H9 (cell line): ENCODE results near the gene SNX15. TPM values are rescaled to one million over a fixed set of nuclear protein-coding genes. Genes with fewer than 3 reads are reported as not detected.

Source experiments
- DNase-seq: peaks from one replicate; pipeline ENCODE4 v3.0.0-alpha.2; 2017
- H2AFZ ChIP-seq: one replicate; pipeline ENCODE4 v1.6.1; 2013; ENCODE audit warnings: mild to moderate bottlenecking, low read length, control low read depth, moderate library complexity
- H2AK5ac ChIP-seq: 2 replicates; pipeline ENCODE4 v1.6.1; 2013; ENCODE audit warnings: low read length, control low read depth, mixed read lengths; ENCODE audit not compliant: insufficient read length
- H2BK120ac ChIP-seq: one replicate; pipeline ENCODE4 v1.6.1; 2013; ENCODE audit warnings: low read depth, mild to moderate bottlenecking, low read length, control low read depth, inconsistent platforms; ENCODE audit not compliant: poor library complexity, severe bottlenecking
- H2BK12ac ChIP-seq: 2 replicates; pipeline ENCODE4 v1.6.1; 2013; ENCODE audit warnings: low read length, control low read depth, mixed read lengths, low read depth; ENCODE audit not compliant: insufficient read length
- H2BK15ac ChIP-seq: 2 replicates; pipeline ENCODE4 v1.6.1; 2013; ENCODE audit warnings: low read depth, low read length, control low read depth
- H2BK20ac ChIP-seq: one replicate; pipeline ENCODE4 v1.6.1; 2013; ENCODE audit warnings: low read depth, mild to moderate bottlenecking, low read length, control low read depth, inconsistent platforms; ENCODE audit not compliant: poor library complexity, severe bottlenecking
- H2BK5ac ChIP-seq: 2 replicates; pipeline ENCODE4 v1.6.1; 2013; ENCODE audit warnings: low read length, control low read depth, mixed read lengths; ENCODE audit not compliant: insufficient read length
- H3K14ac ChIP-seq: 2 replicates; pipeline ENCODE4 v1.6.1; 2013; ENCODE audit warnings: low read length, control low read depth; ENCODE audit not compliant: insufficient read depth
- H3K18ac ChIP-seq: 2 replicates; pipeline ENCODE4 v1.6.1; 2013; ENCODE audit warnings: low read depth, mild to moderate bottlenecking, mixed read lengths, low read length, control low read depth; ENCODE audit not compliant: insufficient read length
- H3K23ac ChIP-seq: 2 replicates; pipeline ENCODE4 v1.6.1; 2013; ENCODE audit warnings: low read length, control low read depth, mixed read lengths, low read depth; ENCODE audit not compliant: insufficient read length
- H3K23me2 ChIP-seq: 2 replicates; pipeline ENCODE4 v1.6.1; 2013; ENCODE audit warnings: low read depth, mild to moderate bottlenecking, mixed read lengths, low read length, control low read depth; ENCODE audit not compliant: insufficient read length, poor library complexity, severe bottlenecking
- H3K27ac ChIP-seq: 2 replicates; pipeline ENCODE4 v1.5.1; 2013; ENCODE audit warnings: low read length, control low read depth, mixed read lengths, low read depth; ENCODE audit not compliant: insufficient read length
- H3K27me3 ChIP-seq: 2 replicates; pipeline ENCODE4 v1.6.1; 2013; ENCODE audit warnings: low read length, control low read depth, inconsistent platforms; ENCODE audit not compliant: insufficient read depth
- H3K4ac ChIP-seq: 2 replicates; pipeline ENCODE4 v1.6.1; 2013; ENCODE audit warnings: low read depth, mild to moderate bottlenecking, control low read depth, inconsistent platforms, low read length, moderate library complexity
- H3K4me1 ChIP-seq: 2 replicates; pipeline ENCODE4 v1.6.1; 2013; ENCODE audit warnings: low read length, control low read depth, inconsistent platforms; ENCODE audit not compliant: insufficient read depth
- H3K4me2 ChIP-seq: 2 replicates; pipeline ENCODE4 v1.6.1; 2013; ENCODE audit warnings: low read length, control low read depth, mixed read lengths; ENCODE audit not compliant: insufficient read length, insufficient read depth
- H3K56ac ChIP-seq: 2 replicates; pipeline ENCODE4 v1.6.1; 2013; ENCODE audit warnings: low read depth, mild to moderate bottlenecking, mixed read lengths, low read length, control low read depth; ENCODE audit not compliant: insufficient read length
- H3K79me1 ChIP-seq: 2 replicates; pipeline ENCODE4 v1.6.1; 2013; ENCODE audit warnings: low read depth, mild to moderate bottlenecking, moderate library complexity, low read length, control low read depth, inconsistent platforms; ENCODE audit not compliant: insufficient read depth, poor library complexity, severe bottlenecking
- H3K79me2 ChIP-seq: 2 replicates; pipeline ENCODE4 v1.6.1; 2013; ENCODE audit warnings: low read length, control low read depth, inconsistent platforms; ENCODE audit not compliant: insufficient read depth
- H3K9ac ChIP-seq: 2 replicates; pipeline ENCODE4 v1.6.1; 2013; ENCODE audit warnings: low read length, control low read depth, mixed read lengths; ENCODE audit not compliant: insufficient read length; ENCODE audit errors: extremely low read depth
- H3K9me3 ChIP-seq: one replicate; pipeline ENCODE4 v1.6.1; 2013; ENCODE audit warnings: low read depth, low read length, inconsistent platforms; ENCODE audit not compliant: control insufficient read depth
- H3T11ph ChIP-seq: one replicate; pipeline ENCODE4 v1.6.1; 2013; ENCODE audit warnings: mild to moderate bottlenecking, low read length, control low read depth, inconsistent platforms
- H4K20me1 ChIP-seq: one replicate; pipeline ENCODE4 v1.6.1; 2013; ENCODE audit not compliant: control insufficient read depth, insufficient read length, insufficient read depth
- H4K5ac ChIP-seq: 2 replicates; pipeline ENCODE4 v1.6.1; 2013; ENCODE audit warnings: low read depth, mild to moderate bottlenecking, mixed read lengths, low read length, control low read depth; ENCODE audit not compliant: insufficient read length
- H4K8ac ChIP-seq: replicated peaks from 2 replicates; pipeline ENCODE4 v1.6.1; 2013; ENCODE audit warnings: low read length, control low read depth, mixed read lengths, low read depth; ENCODE audit not compliant: insufficient read length
- H4K91ac ChIP-seq: 2 replicates; pipeline ENCODE4 v1.6.1; 2013; ENCODE audit warnings: low read depth, mild to moderate bottlenecking, moderate library complexity, mixed read lengths, low read length, control low read depth; ENCODE audit not compliant: insufficient read length
- H3K27ac Mint-ChIP-seq, 3 experiments: 2 replicates in 2 of 3; 3 replicates in 1 of 3; pipeline ENCODE4 v1.8.0; 2020 to 2021; ENCODE audit warnings: mixed read lengths in 3 of 3, mild to moderate bottlenecking in 1 of 3, moderate library complexity in 1 of 3
- H3K27me3 Mint-ChIP-seq: 2 replicates; pipeline ENCODE4 v1.8.0; 2021; ENCODE audit warnings: low read depth, mild to moderate bottlenecking, moderate library complexity, mixed read lengths
- H3K36me3 Mint-ChIP-seq, 3 experiments: 2 replicates in 2 of 3; 3 replicates in 1 of 3; pipeline ENCODE4 v1.8.0; 2020 to 2021; ENCODE audit warnings: low read depth in 3 of 3, mixed read lengths in 3 of 3; ENCODE audit not compliant: insufficient read depth in 1 of 3
- H3K4me1 Mint-ChIP-seq, 2 experiments: 2 replicates each; pipeline ENCODE4 v1.8.0; 2020; ENCODE audit warnings: mixed read lengths in 2 of 2
- H3K4me3 Mint-ChIP-seq, 2 experiments: 2 replicates in 1 of 2; 3 replicates in 1 of 2; pipeline ENCODE4 v1.8.0; 2020 to 2021; ENCODE audit warnings: mild to moderate bottlenecking in 2 of 2, mixed read lengths in 2 of 2, moderate library complexity in 1 of 2
- H3K9me3 Mint-ChIP-seq, 2 experiments: 2 replicates in 1 of 2; 3 replicates in 1 of 2; pipeline ENCODE4 v1.8.0; 2020; ENCODE audit warnings: mild to moderate bottlenecking in 2 of 2, mixed read lengths in 2 of 2, moderate library complexity in 1 of 2
- WGBS: extraction: QIAGEN DNeasy Blood & Tissue Kit; methylation state at CpG from one replicate; pipeline ENCODE4 v1.1.7; 2013; ENCODE audit warnings: missing lambda C conversion rate, low lambda C conversion rate, mixed read lengths; ENCODE audit not compliant: insufficient read length; ENCODE audit errors: extremely low coverage; 5-methylcytosine and 5-hydroxymethylcytosine counted together
- total RNA-seq: library from RNA; stranded (reverse); gene quantifications from 2 replicates; pipeline ENCODE4 v1.2.1, GENCODE V29; 2021
- TF ChIP-seq, protein P1 (sequence below): fragments of 200-600 bp; sonication (generic); conservative IDR thresholded peaks from 3 replicates; pipeline ENCODE4 v1.8.0; 2021; ENCODE audit warnings: antibody characterized with exemption, mild to moderate bottlenecking

SNX15 gene
- total RNA-seq, 1 experiment from 2014 or later = 24.3 TPM

DNA sequence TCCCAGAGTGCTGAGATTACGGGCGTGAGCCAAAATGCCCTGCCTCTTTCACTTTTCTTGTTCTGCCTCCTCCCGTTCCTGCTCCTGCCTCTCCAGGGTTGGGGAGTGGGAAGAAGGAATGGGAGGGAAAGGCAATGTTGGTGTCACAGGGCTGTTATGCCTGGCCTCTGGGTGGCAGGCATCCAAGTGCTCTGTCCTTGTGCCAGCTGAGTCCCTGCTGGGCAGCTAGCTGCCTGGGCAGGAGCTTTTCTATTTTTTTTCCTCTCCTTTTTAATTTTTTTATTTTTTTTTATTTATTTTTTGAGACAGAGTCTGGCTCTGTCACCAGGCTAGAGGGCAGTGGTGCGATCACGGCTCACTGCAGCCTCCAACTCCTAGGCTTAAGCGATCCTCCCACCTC, 9.7 kb downstream of the SNX15 start:
- H3K18ac ChIP-seq = no peak overlapping the region
- no peak overlapping the region for H3K4ac ChIP-seq
- no peaks in the 10 kb centered on the region for H3K27me3 ChIP-seq
- H2BK5ac ChIP-seq = no peak overlapping the region
- no peak overlapping the region for H3K14ac ChIP-seq
- no peak overlapping the region for H3K4me2 ChIP-seq
- peaks cover 3% of the 10 kb centered on the region for H3K23me2 ChIP-seq
- H2BK120ac ChIP-seq = no peak overlapping the region
- Mint-ChIP-seq H3K9me3 (no peaks in the 10 kb centered on the region), H3K27me3 (no peaks in the 10 kb centered on the region), H3K4me3 (no peak overlapping the region), H3K4me1 (peaks cover 0 to 3% of the 10 kb centered on the region in 2 experiments; a peak in 1 of 4 replicates), H3K27ac (no peak overlapping the region; a peak in 1 of 7 replicates), H3K36me3 (peaks cover 0 to 28% (median 8%) of the 10 kb centered on the region in 3 experiments; a peak in 3 of 7 replicates)
- H2BK20ac ChIP-seq = no peak overlapping the region
- no peak overlapping the region for H2BK12ac ChIP-seq
- no peak overlapping the region for H2AFZ ChIP-seq
- H4K5ac ChIP-seq = no peak overlapping the region
- H4K8ac ChIP-seq = no peak overlapping the region
- no peaks in the 10 kb centered on the region for H3K79me1 ChIP-seq
- TF ChIP-seq, protein P1, sequence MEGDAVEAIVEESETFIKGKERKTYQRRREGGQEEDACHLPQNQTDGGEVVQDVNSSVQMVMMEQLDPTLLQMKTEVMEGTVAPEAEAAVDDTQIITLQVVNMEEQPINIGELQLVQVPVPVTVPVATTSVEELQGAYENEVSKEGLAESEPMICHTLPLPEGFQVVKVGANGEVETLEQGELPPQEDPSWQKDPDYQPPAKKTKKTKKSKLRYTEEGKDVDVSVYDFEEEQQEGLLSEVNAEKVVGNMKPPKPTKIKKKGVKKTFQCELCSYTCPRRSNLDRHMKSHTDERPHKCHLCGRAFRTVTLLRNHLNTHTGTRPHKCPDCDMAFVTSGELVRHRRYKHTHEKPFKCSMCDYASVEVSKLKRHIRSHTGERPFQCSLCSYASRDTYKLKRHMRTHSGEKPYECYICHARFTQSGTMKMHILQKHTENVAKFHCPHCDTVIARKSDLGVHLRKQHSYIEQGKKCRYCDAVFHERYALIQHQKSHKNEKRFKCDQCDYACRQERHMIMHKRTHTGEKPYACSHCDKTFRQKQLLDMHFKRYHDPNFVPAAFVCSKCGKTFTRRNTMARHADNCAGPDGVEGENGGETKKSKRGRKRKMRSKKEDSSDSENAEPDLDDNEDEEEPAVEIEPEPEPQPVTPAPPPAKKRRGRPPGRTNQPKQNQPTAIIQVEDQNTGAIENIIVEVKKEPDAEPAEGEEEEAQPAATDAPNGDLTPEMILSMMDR = no peak
- no peak overlapping the region for H3T11ph ChIP-seq
- DNase-seq = no peak
- no peak overlapping the region for H3K27ac ChIP-seq
- no peak overlapping the region for H3K56ac ChIP-seq
- H3K9ac ChIP-seq = no peak overlapping the region
- H3K4me1 ChIP-seq = no peaks in the 10 kb centered on the region
- no peak overlapping the region for H2BK15ac ChIP-seq
- H3K79me2 ChIP-seq = no peaks in the 10 kb centered on the region
- no peak overlapping the region for H4K91ac ChIP-seq
- WGBS = no CpG with 5 or more reads among the region's 6 CpGs
- H4K20me1 ChIP-seq = no peaks in the 10 kb centered on the region
- H3K23ac ChIP-seq = no peak overlapping the region
- H2AK5ac ChIP-seq = no peak overlapping the region
- no peaks in the 10 kb centered on the region for H3K9me3 ChIP-seq
